GM12801 (cell line): ENCODE measurements around the gene MFSD12.

Source experiments
- TF ChIP-seq, protein P1 (sequence below): IDR thresholded peaks from one replicate; pipeline ENCODE4 v1.5.1; 2011; ENCODE audit warnings: control low read depth; ENCODE audit not compliant: insufficient read length; ENCODE audit errors: extremely low read depth

The MFSD12 gene

GRCh38 chr19:3603121-3603811 is 45.9 kb upstream of the MFSD12 start:
- TF ChIP-seq, protein P1, sequence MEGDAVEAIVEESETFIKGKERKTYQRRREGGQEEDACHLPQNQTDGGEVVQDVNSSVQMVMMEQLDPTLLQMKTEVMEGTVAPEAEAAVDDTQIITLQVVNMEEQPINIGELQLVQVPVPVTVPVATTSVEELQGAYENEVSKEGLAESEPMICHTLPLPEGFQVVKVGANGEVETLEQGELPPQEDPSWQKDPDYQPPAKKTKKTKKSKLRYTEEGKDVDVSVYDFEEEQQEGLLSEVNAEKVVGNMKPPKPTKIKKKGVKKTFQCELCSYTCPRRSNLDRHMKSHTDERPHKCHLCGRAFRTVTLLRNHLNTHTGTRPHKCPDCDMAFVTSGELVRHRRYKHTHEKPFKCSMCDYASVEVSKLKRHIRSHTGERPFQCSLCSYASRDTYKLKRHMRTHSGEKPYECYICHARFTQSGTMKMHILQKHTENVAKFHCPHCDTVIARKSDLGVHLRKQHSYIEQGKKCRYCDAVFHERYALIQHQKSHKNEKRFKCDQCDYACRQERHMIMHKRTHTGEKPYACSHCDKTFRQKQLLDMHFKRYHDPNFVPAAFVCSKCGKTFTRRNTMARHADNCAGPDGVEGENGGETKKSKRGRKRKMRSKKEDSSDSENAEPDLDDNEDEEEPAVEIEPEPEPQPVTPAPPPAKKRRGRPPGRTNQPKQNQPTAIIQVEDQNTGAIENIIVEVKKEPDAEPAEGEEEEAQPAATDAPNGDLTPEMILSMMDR = no peak

- TF ChIP-seq, protein P1 = no peak
Observed at GRCh38 chr19:3601021-3601420, 43.6 kb upstream of the MFSD12 start.

DNA sequence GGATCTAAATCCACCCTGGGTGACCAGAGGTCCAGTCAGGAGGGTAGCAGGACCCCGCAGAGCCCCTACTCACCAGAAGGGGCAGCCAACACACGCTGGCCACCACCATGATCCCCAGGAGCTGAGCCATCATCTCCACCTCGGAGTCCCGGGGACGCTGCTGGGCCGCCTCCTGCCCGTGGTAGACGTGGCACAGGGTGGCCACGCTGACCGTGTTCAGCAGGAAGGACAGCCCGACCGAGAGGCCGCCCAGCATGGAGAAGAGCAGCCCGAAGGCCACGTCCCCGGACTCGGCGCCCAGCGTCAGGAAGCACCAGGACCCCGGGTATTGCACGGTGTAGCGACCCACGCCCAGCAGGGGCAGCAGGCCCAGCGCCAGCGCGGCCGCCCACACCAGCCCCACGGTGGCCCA is 42.4 kb upstream of the MFSD12 start:
- TF ChIP-seq, protein P1 = no peak

DNA sequence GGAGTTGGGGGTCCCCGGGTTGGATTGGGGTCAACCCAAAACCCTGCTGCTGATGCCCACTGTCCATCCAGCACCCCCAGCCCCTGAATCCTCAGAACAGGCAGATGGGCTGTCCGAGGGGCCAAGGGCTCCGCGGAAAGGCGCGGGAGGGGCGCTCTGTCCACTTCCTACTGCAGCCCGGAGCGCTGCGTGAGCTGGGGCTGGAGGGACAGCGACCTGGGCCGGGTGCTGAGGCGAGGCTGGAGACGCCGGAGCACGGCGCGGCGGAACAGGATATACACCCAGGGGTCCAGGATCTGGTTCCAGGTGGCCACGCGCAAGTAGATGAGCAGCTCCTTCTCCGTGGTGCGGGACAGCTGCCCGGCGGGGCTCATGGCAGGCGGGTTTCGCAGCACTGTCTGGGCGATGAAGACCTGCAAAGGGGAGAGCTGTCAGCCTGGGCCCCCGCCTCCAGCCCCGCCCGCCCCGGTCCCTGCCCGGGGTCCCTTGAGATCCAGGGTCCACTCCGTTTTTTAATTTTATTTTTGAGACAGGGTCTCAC is 38.2 kb upstream of the MFSD12 start:
- TF ChIP-seq, protein P1 = no peak

- TF ChIP-seq, protein P1 = no peak
Observed at GRCh38 chr19:3593156-3593555, 35.8 kb upstream of the MFSD12 start.

- TF ChIP-seq, protein P1 = no peak
Observed at GRCh38 chr19:3591876-3592613, 34.7 kb upstream of the MFSD12 start.

GRCh38 chr19:3590991-3591659 is 33.7 kb upstream of the MFSD12 start:
- TF ChIP-seq, protein P1 = no peak
